Spleen (tissue), 7 donors: Measurements from ENCODE around the gene HPCAL1.

ENCODE experiments used
- CTCF ChIP-seq, 11 experiments: fragments of 200-600 bp in 7 of 11; fragments of 450-650 bp in 4 of 11; sonication (generic) in 4 of 11; IDR thresholded peaks in 8 of 11; conservative IDR thresholded peaks in 3 of 11; 1 replicate in 7 of 11; 2 replicates in 4 of 11; pipeline versions ENCODE4 v1.4.0 to v1.8.0; 2016 to 2021; ENCODE audit warnings: antibody characterized with exemption in 11 of 11, inconsistent platforms in 4 of 11, mild to moderate bottlenecking in 1 of 11
- POLR2A ChIP-seq, 3 donors: fragments of 450-650 bp; IDR thresholded peaks; one replicate each; pipeline ENCODE4 v1.5.1; 2017; ENCODE audit warnings: antibody characterized with exemption in 3 of 3, mild to moderate bottlenecking in 1 of 3
- donor health status: DM: no; HTN: no; CAD: no; lungs with moderate emphysema.
- donor health status: DM: no; HTN: no; CAD: no.
- donor health status: DM: no; HTN: no; CAD: no.

- TF ChIP-seq CTCF (IDR thresholded peaks at IDR 0.05 in 8 of 11, conservative IDR thresholded peaks at IDR 0.05 in 3 of 11) (no peak), POLR2A (IDR thresholded peaks at IDR 0.05) (no peak)
Measured at GRCh38 chr2:10318345-10318744, 15.6 kb downstream of the HPCAL1 start.
